HG02759 (cell line): Measurements from ENCODE around the gene DCST2.

Source experiments
- ATAC-seq: cut with Tn5 transposase; IDR thresholded peaks from one replicate; pipeline ENCODE4 v1.9.1; 2021; ENCODE audit warnings: mild to moderate bottlenecking, moderate library complexity; ENCODE audit not compliant: unreplicated experiment

Gene DCST2

GRCh38 chr1:155033524-155033923 is at the start of gene DCST2, which contains the start of gene DCST1:
Gene DCST2, minus strand, starts transcription at chr1:155033781. Its CDS starts 80 bp downstream, at chr1:155033701.
Gene DCST1, plus strand, starts transcription at chr1:155033824. Its CDS starts 213 bp downstream, at chr1:155034037.
- ATAC-seq, result no peak

GRCh38 chr1:155083052-155083541 is 49.5 kb upstream of the DCST2 start:
- no peak for ATAC-seq

- ATAC-seq, result no peak
Measured at GRCh38 chr1:155082301-155083051, 48.9 kb upstream of the DCST2 start.

- ATAC-seq, result no peak
Measured at GRCh38 chr1:155081472-155082300, 48.1 kb upstream of the DCST2 start.

- ATAC-seq, result no peak
Measured at GRCh38 chr1:155080312-155081228, 47.0 kb upstream of the DCST2 start.

DNA sequence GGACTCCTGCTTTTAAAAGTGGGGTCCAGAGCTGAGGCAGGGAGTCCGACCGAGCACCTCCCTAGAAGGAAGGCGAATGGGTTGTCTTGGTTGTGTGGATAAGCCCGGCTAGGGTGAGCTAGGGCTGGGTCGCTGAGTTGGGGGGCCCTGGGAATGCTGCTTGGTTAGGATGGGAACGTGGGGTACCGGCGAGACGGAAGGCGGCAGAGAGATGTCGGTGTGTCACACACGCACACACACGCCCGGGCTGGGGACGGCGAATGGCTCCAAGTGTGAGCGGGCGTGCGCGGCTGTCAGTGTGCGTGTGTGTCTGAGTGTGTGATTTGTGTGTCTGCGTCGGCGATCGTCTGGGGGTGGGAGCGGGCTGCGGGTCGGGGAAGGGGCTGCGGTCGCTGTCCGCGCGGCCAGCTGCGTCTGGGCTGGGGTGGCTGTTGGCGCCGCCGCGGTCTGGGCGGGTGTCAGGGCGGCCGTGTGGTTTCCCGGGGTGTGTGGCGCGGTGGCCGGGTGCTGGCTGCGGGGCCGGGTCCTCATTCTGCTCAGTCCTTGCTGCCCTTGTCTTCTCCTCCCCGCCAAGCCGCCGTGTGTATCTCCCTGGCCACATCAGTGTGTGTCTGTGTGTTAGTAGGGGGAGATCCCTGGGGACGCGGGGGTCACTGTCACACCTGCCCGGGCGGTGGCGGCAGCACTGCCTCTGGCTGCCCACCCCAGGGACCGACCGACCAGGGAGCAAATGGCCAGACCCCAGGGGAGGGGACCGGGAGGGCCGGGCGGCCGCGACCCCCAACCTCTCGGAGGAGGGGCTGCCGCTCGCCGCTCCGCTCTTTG is 46.1 kb upstream of the DCST2 start:
- ATAC-seq, result no peak

- ATAC-seq, result no peak
Measured at GRCh38 chr1:155079210-155079486, 45.6 kb upstream of the DCST2 start.

DNA sequence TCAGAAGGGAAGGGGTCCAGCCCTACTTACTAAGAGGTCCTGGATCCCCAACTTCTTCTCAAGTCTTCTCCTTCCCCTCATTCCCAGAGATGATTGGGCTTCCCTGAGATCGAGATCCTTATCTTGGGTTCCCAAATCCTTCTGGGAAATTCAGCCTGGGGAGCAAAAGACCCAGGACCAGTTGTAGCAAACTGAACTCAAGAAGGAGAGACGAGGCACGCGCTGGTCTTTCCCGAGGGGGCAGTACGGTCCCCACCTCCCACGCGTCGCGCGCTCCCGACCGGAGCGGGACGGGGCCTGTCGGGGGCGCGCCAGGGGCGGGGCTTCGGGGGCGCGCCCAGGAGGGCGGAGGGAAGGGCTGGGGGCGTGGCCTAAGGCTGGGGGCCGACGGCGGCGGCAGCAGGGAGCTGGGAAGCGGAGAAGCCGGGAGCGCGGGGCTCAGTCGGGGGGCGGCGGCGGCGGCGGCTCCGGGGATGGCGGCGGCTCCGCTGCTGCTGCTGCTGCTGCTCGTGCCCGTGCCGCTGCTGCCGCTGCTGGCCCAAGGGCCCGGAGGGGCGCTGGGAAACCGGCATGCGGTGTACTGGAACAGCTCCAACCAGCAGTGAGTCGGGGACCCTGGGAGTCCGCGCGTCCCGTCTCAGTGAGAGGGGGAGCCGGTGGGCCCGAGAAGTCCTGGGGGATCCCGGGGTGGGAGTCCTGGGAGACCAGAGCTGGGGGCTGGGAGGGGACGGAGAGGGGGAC is 45.1 kb upstream of the DCST2 start, which contains the start of gene EFNA3:
Gene EFNA3 (plus strand): TSS at position 369 of the 741 bp plus-strand sequence. CDS start 105 bp downstream, at position 474.
- ATAC-seq, result peak; percentile 58

- ATAC-seq, result no peak
Measured at GRCh38 chr1:155077758-155078445, 44.3 kb upstream of the DCST2 start.

- ATAC-seq, result no peak
Measured at GRCh38 chr1:155077346-155077745, 43.8 kb upstream of the DCST2 start.

GRCh38 chr1:155076371-155076770 is 42.8 kb upstream of the DCST2 start:
- no peak for ATAC-seq

DNA sequence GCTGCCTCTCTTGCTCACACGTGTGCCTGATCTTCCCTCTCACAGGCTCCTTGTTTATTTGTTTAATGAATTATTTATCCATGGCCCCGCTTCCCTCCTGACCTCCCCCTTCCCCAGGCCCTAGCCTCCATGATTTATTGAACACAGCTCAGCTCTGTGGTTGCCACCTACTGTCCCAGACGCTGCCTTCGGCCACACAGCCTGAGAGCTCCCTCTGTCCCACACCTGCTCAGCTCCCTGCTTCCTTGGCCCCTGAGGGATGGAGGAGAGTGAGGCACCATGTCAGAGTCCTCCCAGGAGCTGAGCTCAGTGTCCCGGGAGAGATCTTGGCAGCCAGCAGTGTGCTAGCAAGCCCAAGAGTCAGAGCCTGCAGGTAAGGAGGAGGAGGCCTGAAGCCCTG is 42.0 kb upstream of the DCST2 start:
- ATAC-seq, result no peak

- no peak for ATAC-seq
Measured at GRCh38 chr1:155073377-155074242, 40.0 kb upstream of the DCST2 start.

GRCh38 chr1:155072531-155073289 is 39.1 kb upstream of the DCST2 start:
- no peak for ATAC-seq

DNA sequence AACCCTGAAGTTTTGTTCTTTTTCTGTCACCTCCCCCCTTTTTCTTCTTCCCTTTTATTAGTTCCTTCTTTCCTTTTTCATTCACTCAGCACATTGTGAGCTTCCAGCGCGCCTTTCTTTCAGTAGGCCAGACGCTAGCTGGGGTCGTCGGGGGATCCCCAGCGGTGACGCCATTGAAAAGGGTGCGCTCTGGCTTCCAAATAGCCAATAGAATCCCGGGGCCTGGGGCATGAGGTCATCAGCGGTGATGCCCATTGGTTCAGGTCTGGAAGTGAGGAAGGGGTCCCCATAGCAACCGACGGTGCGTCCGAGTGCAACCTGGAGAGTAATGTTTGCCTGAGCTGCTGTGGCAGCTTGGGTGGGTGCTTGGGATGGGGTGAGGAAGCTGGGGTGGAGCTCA is 38.1 kb upstream of the DCST2 start:
- ATAC-seq, result no peak

GRCh38 chr1:155070721-155071569 is 37.4 kb upstream of the DCST2 start:
- ATAC-seq, result peak; percentile 85
